HEK293T (cell line): ENCODE data around the gene CDH18.

Experiments
- ARNT ChIP-seq: fragments of 450-650 bp; IDR thresholded peaks from 2 replicates; pipeline ENCODE4 v1.6.1; 2017; ENCODE audit warnings: mild to moderate bottlenecking
- ELF4 ChIP-seq: fragments of 450-650 bp; IDR thresholded peaks from 2 replicates; pipeline ENCODE4 v1.6.1; 2017; ENCODE audit warnings: antibody characterized with exemption
- FOXA1 ChIP-seq: fragments of 450-650 bp; IDR thresholded peaks from 2 replicates; pipeline ENCODE4 v1.6.1; 2016; ENCODE audit warnings: mild to moderate bottlenecking
- SP1 ChIP-seq: fragments of 450-650 bp; IDR thresholded peaks from 2 replicates; pipeline ENCODE4 v1.6.1; 2017
- SUZ12 ChIP-seq: fragments of 450-650 bp; IDR thresholded peaks from 2 replicates; pipeline ENCODE4 v1.6.1; 2016; ENCODE audit warnings: mild to moderate bottlenecking

DNA sequence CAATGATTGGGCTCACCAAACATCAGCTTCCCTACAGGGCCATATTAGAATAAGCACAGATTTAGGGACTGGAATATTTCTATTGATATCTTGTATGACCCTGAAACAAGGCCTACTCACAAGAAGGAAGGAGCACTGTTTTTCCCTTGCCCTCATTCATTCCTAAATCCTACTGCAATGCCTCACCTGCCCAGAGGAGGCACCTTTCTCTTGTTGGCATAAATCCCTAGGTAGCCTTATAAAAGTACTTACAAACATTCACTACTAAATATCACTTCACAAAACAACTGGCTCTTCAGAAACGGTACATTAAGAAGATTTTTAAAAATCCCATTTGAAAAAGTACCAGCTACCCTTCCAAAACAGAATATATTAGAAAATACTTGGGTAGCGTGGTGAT, 449.4 kb downstream of the CDH18 start:
- TF ChIP-seq ELF4 (no peak), SUZ12 (no peak), SP1 (no peak), FOXA1 (no peak), ARNT (no peak)
